ENCODE measurements around the gene RBP7.

- TF ChIP-seq, protein P1, sequence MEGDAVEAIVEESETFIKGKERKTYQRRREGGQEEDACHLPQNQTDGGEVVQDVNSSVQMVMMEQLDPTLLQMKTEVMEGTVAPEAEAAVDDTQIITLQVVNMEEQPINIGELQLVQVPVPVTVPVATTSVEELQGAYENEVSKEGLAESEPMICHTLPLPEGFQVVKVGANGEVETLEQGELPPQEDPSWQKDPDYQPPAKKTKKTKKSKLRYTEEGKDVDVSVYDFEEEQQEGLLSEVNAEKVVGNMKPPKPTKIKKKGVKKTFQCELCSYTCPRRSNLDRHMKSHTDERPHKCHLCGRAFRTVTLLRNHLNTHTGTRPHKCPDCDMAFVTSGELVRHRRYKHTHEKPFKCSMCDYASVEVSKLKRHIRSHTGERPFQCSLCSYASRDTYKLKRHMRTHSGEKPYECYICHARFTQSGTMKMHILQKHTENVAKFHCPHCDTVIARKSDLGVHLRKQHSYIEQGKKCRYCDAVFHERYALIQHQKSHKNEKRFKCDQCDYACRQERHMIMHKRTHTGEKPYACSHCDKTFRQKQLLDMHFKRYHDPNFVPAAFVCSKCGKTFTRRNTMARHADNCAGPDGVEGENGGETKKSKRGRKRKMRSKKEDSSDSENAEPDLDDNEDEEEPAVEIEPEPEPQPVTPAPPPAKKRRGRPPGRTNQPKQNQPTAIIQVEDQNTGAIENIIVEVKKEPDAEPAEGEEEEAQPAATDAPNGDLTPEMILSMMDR (IDR thresholded peaks at IDR 0.05; ENCODE audit: poor library complexity, severe bottlenecking) = no peak
- TF ChIP-seq TAF1 (IDR thresholded peaks at IDR 0.05; ENCODE audit: low read depth) (no peak), POLR2AphosphoS5 (IDR thresholded peaks at IDR 0.05) (no peak), EZH2 (IDR thresholded peaks at IDR 0.05; ENCODE audit: borderline replicate concordance, insufficient read depth, low read length, poor library complexity, severe bottlenecking) (no peak), REST (IDR thresholded peaks at IDR 0.05; ENCODE audit: borderline replicate concordance) (no peak), EP300 (conservative IDR thresholded peaks at IDR 0.05; ENCODE audit: poor library complexity, severe bottlenecking) (no peak), SMC3 (conservative IDR thresholded peaks at IDR 0.05; ENCODE audit: poor library complexity) (no peak)
These were observed 53.6 kb downstream of the RBP7 start for GRCh38 chr1:10050611-10051010.

Data from neural cell (in vitro differentiated cells).